Keratinocyte (primary cell): Measurements from ENCODE around the gene ARCN1.

Experiments used
- CTCF ChIP-seq, 3 experiments: IDR thresholded peaks in 1 of 3; conservative IDR thresholded peaks in 1 of 3; optimal IDR thresholded peaks in 1 of 3; 2 replicates in 2 of 3; 3 replicates in 1 of 3; pipeline versions ENCODE3 to v1.5.1; 2011; ENCODE audit warnings: low read length in 3 of 3, mild to moderate bottlenecking in 3 of 3, moderate library complexity in 2 of 3, control low read depth in 1 of 3, inconsistent platforms in 1 of 3; ENCODE audit not compliant: insufficient read depth in 2 of 3; ENCODE audit errors: extremely low read depth in 1 of 3
- EZH2 ChIP-seq: IDR thresholded peaks from one replicate; pipeline ENCODE4 v1.6.1; 2012; ENCODE audit warnings: inconsistent platforms, mild to moderate bottlenecking, low read length, moderate library complexity

GRCh38 chr11:118535261-118535660 is 36.9 kb upstream of the ARCN1 start:
- no peak for TF ChIP-seq CTCF (optimal IDR thresholded peaks at IDR 0.05 in 1 of 3, IDR thresholded peaks at IDR 0.05 in 1 of 3, conservative IDR thresholded peaks at IDR 0.05 in 1 of 3; ENCODE audit: extremely low read depth in 1 of 3, insufficient read depth in 2 of 3, low read length in 3 of 3)
- TF ChIP-seq EZH2, result no peak
